Activated naive CD8-positive, alpha-beta T cell (primary cell): Measurements from ENCODE around the gene TBCK.

ENCODE experiments used
- H3K27ac Mint-ChIP-seq: one replicate; pipeline ENCODE4 v1.8.0; 2021; ENCODE audit warnings: mixed read lengths
- H3K27me3 Mint-ChIP-seq: one replicate; pipeline ENCODE4 v1.8.0; 2021; ENCODE audit warnings: mixed read lengths
- H3K36me3 Mint-ChIP-seq: one replicate; pipeline ENCODE4 v1.8.0; 2021; ENCODE audit warnings: mixed read lengths
- H3K4me1 Mint-ChIP-seq: one replicate; pipeline ENCODE4 v1.8.0; 2021; ENCODE audit warnings: low read depth, mixed read lengths
- H3K4me3 Mint-ChIP-seq: one replicate; pipeline ENCODE4 v1.8.0; 2021; ENCODE audit warnings: mild to moderate bottlenecking, mixed read lengths
- H3K9me3 Mint-ChIP-seq: one replicate; pipeline ENCODE4 v1.8.0; 2021; ENCODE audit warnings: low read depth, mixed read lengths

TBCK gene

DNA sequence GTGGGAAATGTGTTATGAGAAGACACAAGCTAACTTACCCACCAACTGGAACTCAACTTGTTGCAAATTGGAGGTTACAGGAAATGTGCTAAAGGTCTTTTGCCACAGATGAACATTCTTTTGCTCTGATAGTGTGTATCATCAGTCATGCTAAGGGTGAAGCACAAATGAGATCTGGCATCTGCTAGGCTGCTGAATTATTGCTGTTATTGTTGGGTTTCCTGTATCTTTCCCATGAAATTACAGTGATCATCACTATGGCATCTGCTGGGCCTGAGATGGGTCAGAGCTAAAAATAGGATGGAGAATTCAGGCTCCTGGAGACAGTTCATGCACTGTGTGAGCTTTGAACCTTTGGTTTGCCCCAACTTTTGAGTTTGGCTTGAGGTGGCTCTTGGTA, 296.2 kb downstream of the TBCK start:
- Mint-ChIP-seq H3K9me3 (peaks cover 7% of the 10 kb centered on the region), H3K27ac (no peak overlapping the region), H3K27me3 (no peaks in the 10 kb centered on the region), H3K36me3 (peaks cover 6% of the 10 kb centered on the region), H3K4me3 (no peak overlapping the region), H3K4me1 (no peaks in the 10 kb centered on the region)

DNA sequence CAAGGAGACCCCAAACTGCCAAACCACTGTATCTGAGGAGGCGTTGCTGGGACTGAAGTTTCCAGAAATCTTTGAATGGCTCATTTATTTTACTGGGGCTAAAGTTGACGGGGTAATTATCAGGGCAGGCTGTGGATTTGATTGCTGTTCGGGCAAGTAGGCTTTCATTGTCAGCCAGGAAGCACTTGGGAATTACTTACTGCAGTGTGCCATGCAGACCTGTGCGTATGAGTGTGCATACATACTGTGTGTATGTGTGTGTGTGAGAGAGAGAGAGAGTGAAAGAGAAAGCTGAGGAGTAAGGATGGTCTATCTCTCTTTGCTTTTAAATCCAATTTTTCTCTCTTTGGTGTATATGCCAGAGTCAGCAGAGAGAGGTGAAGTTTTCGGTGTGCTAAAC, 298.0 kb downstream of the TBCK start:
- H3K4me3 Mint-ChIP-seq, result no peak overlapping the region
- H3K27ac Mint-ChIP-seq, result no peak overlapping the region
- peaks cover 10% of the 10 kb centered on the region for H3K36me3 Mint-ChIP-seq
- H3K4me1 Mint-ChIP-seq, result no peaks in the 10 kb centered on the region
- H3K9me3 Mint-ChIP-seq, result peaks cover 19% of the 10 kb centered on the region
- H3K27me3 Mint-ChIP-seq, result no peaks in the 10 kb centered on the region

DNA sequence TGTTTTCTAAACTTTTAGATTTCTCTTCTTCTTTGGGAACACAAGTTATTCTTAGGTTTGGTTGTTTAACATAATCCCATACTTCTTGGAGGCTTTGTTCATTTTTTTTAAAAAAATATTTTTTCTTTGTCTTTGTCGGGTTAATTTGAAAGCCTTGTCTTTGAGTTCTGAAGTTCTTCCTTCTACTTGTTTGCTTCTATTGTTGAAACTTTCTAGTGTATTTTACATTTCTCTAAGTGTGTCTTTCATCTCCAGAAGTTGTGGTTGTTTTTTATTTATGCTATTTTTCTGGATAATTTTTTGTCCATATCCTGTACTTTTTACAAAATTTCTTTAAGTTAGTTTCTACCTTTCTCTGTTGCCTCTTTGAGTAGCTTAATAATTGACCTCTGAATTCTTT, 304.6 kb downstream of the TBCK start:
- Mint-ChIP-seq H3K4me3 (no peak overlapping the region), H3K36me3 (peaks cover 19% of the 10 kb centered on the region), H3K4me1 (no peaks in the 10 kb centered on the region), H3K27me3 (no peaks in the 10 kb centered on the region), H3K9me3 (peaks cover 51% of the 10 kb centered on the region), H3K27ac (no peak overlapping the region)

DNA sequence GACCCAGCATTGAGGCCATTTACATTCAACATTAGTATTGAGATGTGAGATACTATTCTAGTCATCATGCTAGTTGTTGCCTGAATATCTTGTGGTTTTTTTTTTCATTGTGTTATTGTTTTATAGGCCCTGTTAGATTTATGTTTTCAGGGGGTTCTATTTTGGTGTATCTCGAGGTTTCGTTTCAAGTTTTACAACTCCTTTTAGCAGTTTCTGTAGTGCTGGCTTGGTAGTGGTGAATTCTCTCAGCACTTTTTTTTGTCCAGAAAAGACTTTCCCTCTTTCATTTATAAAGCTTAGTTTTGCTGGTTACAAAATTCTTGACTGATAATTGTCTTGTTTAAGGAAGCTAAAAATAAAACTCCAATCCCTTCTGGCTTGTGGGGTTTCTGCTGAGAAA, 305.2 kb downstream of the TBCK start:
- Mint-ChIP-seq H3K9me3 (peaks cover 51% of the 10 kb centered on the region), H3K4me3 (no peak overlapping the region), H3K27me3 (no peaks in the 10 kb centered on the region), H3K4me1 (no peaks in the 10 kb centered on the region), H3K36me3 (peaks cover 19% of the 10 kb centered on the region), H3K27ac (no peak overlapping the region)

DNA sequence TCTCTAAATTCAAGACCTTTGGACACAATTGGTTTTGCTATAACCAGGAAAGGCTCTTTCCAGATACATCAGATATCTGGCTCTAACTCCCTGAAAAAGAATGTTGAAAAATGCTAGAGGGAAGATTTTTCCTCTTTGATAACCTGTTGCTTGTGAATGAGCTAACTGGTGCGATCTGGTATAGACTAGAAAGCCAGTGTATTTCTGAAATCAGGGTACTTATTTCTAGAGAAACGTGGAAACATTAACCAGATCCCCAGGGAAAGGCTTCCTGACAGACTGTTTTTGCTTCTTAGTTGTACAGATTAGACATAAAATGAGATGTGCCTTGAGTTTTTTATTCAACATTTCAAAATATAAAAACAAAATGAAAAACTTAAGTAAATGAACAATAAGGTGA, 313.0 kb downstream of the TBCK start:
- peaks cover 3% of the 10 kb centered on the region for H3K9me3 Mint-ChIP-seq
- H3K4me1 Mint-ChIP-seq, result no peaks in the 10 kb centered on the region
- no peak overlapping the region for H3K4me3 Mint-ChIP-seq
- H3K27me3 Mint-ChIP-seq, result no peaks in the 10 kb centered on the region
- H3K36me3 Mint-ChIP-seq, result no peaks in the 10 kb centered on the region
- H3K27ac Mint-ChIP-seq, result no peak overlapping the region

DNA sequence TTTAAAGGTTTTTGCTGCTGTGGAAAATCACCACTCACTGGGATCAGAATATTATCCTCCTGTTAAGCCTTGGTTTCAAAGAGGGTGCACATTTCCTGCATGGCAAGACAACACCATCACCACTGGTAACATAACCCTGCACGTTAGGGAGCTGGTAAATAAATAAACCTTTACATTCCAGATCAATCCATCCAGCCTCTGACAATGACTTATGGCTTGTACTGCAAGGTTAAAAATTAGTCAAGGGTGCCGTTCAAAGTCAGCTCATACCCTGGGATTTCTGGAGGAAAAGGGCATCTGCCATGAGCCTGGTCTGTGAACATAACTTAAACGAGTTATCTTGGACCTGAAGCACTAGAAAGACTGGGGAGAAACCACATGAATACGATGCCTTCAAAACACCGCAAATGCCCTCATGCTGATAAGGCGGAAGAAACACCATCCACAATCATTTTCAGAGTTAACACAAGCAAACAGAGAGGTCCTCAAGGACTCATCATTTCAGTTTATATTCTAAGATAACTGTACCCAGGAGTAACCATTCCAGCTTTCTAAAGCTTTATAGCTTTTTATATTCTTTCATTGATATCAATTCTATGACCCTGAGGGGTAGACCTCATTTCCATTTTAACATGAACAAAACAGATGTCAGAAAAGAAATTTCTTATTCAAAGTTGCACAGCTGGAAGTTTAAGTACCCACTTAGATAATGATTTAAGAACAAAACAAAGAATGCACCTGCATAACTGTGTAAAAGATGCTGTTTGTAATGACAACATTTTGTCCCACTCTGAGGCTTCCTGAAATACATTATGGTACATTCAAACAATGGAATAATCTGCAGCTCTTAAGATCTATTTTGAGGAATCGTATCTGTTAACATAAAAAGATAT, 317.6 kb downstream of the TBCK start:
- Mint-ChIP-seq H3K9me3 (no peaks in the 10 kb centered on the region), H3K27me3 (no peaks in the 10 kb centered on the region), H3K27ac (no peak overlapping the region), H3K4me3 (no peak overlapping the region), H3K36me3 (no peaks in the 10 kb centered on the region), H3K4me1 (no peaks in the 10 kb centered on the region)

DNA sequence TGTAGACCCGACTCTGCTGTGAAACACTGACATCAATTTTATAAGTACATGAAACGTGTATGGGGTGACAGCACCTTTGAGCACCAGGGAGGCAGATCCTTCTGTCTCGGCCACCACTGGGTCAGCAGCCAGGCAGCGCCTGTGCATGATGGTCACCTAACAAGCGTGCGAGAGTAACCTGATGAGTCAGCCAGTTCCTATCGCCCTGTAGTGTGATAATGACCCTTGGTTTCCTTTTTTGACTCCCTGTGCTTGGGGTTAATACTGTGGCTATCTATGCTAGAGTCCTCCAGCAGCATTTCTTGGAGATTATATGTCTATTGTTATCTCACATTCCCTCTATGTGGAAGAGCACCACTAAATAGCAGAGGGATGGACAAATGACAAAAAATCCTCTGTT, 319.2 kb downstream of the TBCK start:
- Mint-ChIP-seq H3K27ac (no peak overlapping the region), H3K36me3 (no peaks in the 10 kb centered on the region), H3K4me3 (no peak overlapping the region), H3K9me3 (no peaks in the 10 kb centered on the region), H3K4me1 (no peaks in the 10 kb centered on the region), H3K27me3 (no peaks in the 10 kb centered on the region)

DNA sequence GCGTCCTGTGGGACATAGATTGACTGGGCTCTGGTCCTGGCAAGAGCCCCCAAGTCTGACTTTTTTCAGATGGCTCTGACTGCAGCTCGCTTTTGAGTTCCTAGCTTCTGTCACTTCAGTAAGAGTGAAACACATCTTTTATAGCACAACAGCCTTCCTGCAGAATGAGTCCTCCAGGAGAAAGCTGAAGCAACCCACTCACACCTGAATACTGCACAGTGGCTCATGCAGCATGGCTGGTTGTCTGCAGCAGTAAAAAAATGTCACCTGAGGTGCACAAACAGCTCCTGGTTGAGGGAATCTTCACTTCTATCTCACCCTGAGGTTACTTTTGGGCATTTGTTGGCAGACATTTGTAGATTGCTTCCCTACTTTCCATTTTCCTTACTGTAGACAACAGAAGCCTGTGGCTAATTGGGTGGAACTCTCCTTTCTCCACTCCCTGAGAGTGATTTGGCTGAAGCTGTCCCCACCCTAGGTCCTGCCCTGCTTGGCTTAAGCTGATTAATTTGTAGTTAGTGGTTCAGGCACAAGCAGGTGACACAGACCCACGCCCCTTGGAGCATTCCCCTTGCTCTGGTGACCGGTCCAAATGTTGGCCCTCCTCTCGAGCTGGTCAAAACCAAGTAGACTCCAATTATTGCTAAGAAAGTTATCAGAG, 321.0 kb downstream of the TBCK start:
- Mint-ChIP-seq H3K27me3 (peaks cover 3% of the 10 kb centered on the region), H3K4me3 (no peak overlapping the region), H3K27ac (no peak overlapping the region), H3K4me1 (no peaks in the 10 kb centered on the region), H3K9me3 (no peaks in the 10 kb centered on the region), H3K36me3 (no peaks in the 10 kb centered on the region)

DNA sequence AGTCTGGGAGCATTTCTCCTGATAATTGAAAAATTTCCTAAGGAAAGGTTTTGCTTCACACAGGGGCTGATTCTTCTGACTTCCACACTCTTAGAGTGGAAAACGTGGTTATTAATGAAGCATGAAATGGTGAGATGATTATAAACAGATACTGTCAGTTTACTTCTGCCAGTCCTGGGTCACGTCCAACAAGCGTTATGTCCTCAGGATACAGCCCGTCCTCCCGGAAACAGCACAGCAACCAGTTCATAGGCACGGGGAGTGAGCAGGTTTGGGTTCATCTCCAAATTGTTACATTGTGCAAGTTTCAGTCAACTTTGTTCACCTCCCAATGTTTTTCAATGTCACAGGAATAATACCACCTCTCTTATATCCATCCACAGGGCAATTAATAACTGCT, 321.9 kb downstream of the TBCK start:
- H3K9me3 Mint-ChIP-seq, result no peaks in the 10 kb centered on the region
- H3K27ac Mint-ChIP-seq, result no peak overlapping the region
- peaks cover 5% of the 10 kb centered on the region for H3K27me3 Mint-ChIP-seq
- no peaks in the 10 kb centered on the region for H3K36me3 Mint-ChIP-seq
- H3K4me3 Mint-ChIP-seq, result no peak overlapping the region
- H3K4me1 Mint-ChIP-seq, result no peaks in the 10 kb centered on the region

DNA sequence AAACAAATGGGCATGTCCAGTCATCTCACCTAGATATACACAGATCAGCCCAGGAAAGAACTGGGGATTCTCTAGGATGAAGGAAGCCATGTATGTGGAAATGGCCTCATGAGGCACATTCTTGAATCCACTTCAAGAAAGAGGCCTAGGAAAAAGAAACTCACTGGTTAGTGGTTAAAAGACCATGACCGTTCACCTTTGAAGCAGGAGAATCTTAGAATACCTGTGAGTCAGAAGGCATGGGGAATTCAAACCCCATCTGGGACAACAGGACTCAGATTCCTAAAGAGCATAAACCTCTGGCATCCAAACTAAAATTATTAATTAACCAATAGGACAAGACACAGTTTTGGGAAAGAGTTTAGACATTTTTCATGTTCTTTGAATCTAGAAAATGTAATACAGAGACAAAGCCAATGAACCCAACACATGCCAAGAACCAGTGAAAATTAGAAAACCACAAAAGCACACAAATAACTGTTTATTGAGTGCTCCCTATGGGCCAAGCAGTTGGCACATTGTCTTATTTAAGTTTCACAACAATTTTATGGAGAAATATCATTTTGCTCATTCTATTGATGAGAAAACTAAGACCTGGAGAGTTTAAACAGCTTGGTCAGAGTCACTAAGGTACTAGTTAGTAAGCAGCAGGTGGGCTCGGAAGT, 323.2 kb downstream of the TBCK start:
- Mint-ChIP-seq H3K27me3 (peaks cover 5% of the 10 kb centered on the region), H3K4me1 (no peaks in the 10 kb centered on the region), H3K27ac (no peak overlapping the region), H3K4me3 (no peak overlapping the region), H3K9me3 (peaks cover 4% of the 10 kb centered on the region), H3K36me3 (no peaks in the 10 kb centered on the region)

DNA sequence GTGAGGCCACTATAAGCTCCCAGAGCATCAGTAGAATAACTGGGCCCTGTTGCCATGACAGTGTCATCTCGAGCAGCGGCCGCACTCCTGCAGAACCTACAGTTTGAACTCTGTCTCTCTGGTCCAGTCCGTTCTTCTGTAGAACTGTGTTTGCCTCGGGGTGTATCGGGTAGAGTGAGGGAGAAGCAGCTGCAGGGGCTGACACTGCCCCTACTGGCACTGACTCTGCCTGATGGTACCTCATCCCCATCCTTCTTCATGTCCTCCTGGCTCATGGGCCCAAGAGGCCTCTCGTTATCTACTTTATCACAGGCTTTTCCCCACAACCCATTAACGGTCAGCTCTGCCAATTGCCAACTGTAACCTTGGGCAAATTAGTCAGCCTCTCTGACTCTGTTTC, 324.3 kb downstream of the TBCK start:
- no peak overlapping the region for H3K4me3 Mint-ChIP-seq
- H3K27ac Mint-ChIP-seq, result no peak overlapping the region
- H3K4me1 Mint-ChIP-seq, result no peaks in the 10 kb centered on the region
- H3K9me3 Mint-ChIP-seq, result peaks cover 4% of the 10 kb centered on the region
- peaks cover 5% of the 10 kb centered on the region for H3K27me3 Mint-ChIP-seq
- H3K36me3 Mint-ChIP-seq, result no peaks in the 10 kb centered on the region
